Pons (tissue), 1 donor: ENCODE results near the gene CHKB.
"Not testable (repeated sequence)": the region's sequence is repeated elsewhere in the genome, so short reads cannot be mapped to it uniquely, and the experiment has no call there.

Experiments
- DNase-seq: peaks from one replicate; pipeline ENCODE4 v3.0.0-alpha.2; 2016; ENCODE audit warnings: low spot score

The CHKB gene

DNA sequence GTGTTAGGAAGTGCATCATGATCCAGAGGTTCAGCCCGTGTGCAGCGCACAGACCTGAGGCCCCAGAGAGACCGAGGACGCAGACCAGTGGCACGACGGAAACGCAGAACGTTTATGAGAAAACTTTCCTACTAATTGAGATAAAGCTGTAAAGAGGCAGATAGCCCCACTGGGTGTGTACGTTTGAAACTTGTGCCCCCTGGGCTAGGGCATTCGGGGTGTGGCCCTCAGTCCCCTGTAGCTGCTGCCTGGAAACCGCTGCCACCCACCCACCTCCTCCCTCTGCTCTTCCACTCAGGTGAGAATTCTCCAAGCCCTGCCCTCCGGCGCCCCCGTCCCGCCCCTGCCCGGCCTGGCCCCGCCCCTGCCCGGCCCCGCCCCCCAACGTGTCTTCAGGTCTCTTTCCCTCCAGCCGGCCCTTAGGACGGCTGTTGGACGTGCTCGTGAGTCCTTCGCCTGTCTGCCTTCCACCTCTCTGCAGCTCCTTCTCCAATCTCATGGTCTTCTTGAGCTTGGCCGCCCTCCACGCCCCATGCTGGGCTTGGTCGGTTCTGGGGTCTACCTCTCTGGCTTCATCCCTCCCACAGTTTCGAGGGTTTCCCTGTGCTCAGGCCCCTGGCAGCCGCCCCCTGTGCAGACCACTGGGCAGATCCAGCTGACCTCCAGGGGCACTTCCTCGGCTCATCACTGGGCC lies 30.0 kb upstream of the CHKB start:
- DNase-seq: no peak

GRCh38 chr22:50612168-50612527 lies 29.5 kb upstream of the CHKB start:
- DNase-seq: no peak

DNA sequence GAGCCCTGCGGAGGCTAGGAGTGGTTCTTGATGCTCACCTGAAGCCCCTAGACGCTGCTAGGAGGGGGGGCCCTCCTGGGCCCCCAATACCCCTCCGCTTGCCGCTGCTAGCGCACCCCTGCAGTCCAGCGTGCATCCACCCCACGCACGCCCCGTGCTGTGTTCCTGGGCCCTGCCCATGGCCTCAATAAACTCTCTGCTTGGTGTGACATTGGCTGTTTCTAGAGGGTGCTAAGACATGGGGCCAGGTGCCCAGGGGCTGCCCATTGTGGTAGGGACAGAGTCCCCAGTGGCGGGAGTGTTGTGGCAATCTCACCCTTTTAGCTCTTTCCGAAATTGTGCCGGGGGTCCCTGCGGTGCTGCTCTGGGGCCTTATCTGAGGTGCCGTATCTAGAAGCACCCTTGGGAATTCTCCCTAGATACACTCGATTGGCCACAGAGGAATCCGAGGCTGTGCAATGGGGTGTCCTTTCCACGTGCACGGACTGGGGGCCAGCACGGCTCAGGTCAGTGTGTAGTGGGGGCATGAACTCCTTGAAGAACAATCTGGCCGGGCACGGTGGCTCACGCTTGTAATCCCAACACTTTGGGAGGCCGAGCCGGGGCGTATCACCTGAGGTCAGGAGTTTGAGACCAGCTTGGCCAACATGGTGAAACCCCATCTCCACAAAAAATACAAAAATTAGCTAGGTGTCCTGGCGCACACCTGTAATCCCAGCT lies 28.9 kb upstream of the CHKB start:
- no peak for DNase-seq

DNA sequence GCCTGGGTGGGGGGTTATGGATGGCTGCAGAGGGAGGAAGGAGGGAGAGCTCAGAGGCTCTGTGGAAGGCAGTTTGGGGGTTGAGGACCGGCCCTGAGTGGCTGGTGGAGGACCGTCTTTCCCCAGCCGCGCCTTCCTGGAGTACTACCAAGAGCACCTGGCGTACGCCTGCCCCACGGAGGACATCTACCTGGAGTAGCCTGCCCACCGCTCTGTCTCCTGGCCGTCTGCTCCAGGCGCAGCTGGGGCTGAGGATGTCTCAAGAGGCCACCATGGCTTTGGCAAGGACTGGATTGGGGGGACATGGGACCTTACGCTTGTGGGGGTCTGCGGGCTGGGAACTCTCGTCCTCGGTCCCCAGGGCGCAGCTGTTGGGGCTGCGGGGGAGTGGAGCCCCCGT lies 27.9 kb upstream of the CHKB start:
- no peak for DNase-seq

- DNase-seq: no peak
These were observed 27.4 kb upstream of the CHKB start for GRCh38 chr22:50610041-50610451.

GRCh38 chr22:50609599-50609998 lies 26.9 kb upstream of the CHKB start:
- DNase-seq: no peak

GRCh38 chr22:50608996-50609395 lies 26.3 kb upstream of the CHKB start:
- no peak for DNase-seq

- not testable (repeated sequence) for DNase-seq
These were observed 25.6 kb upstream of the CHKB start for GRCh38 chr22:50608058-50608840.

DNA sequence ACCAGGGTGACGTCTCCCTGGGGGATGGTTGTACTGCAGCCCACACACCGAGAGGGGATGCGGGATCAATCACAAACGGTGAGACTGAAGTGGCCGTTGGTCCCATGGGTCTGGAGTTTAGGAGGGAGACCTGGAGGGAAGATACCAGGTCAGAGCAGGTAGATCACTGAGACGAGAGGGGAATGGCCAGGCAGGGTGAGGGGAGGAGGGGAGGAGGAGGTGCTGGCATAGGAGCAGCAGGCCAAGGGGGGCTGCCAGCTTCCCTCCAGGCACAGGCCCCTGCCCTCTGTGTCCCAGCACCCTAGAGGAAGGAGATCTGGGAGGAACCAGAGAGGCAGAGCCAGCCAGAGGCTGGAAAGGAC lies 25.0 kb upstream of the CHKB start:
- no peak for DNase-seq

DNA sequence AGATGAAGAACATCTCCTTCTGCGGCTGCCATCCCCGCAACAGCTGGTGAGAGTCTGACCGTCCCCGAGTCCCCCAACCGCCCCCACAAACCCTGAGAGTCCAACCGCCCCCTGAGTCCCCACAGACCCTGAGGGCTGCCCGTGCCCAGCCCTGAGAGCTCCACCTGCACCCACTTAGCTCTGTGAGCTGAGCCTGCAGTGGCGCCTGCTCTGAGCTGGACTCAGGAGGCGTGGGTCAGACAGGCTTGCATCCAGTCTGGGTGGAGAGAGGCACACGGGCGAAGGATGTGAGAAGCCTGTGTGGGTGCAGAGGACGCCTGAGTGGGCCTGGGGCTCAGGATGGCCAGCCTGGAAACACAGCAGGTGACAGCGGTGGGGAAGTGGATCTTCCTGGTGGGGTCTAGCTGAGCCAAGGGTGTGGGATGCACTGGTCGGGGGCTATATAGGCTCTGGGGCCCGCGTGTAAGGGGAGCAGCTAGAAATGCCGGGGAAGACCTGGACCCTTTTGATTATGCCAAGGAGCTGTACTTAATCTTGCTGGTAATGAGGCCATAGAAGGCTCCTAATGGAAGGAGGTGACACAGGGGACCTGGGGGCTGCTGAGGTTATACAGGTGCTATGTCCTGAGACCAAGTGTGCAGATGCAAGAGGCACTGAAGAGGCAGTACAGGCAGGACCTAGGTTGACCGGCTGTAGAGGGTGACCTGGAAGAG lies 24.5 kb upstream of the CHKB start:
- DNase-seq: no peak

- DNase-seq: no peak
These were observed 23.7 kb upstream of the CHKB start for GRCh38 chr22:50606165-50606945.

GRCh38 chr22:50605613-50606074 lies 23.0 kb upstream of the CHKB start:
- DNase-seq: no peak

DNA sequence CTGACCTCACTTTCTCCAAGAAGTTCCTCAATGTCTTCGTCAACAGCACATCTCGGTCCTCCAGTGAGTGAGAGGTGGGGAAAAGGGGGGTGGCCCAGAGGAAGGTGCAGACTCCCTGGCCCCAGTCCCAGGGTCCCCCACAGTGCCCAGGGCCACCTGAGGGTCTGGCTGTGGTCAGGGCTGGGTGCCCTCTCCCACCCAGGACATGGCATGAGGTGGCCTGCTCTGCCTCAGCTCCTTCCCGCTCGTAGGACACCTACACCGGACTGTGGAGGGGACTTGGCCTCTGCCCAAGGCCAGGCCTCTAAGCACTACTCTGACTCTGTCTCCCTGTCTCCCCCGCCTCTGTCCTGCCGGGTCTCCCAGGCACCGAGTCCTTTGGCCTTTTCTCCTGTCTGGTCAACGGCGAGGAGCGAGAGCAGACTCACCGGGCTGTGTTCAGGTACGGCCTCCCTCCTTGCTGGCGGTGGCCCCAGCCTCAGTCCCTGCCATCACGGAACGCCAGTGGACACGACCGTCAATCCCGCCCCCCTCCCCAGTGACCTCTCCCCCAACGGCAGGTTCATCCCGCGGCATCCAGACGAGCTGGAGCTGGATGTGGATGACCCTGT lies 22.5 kb upstream of the CHKB start:
- DNase-seq: no peak

DNA sequence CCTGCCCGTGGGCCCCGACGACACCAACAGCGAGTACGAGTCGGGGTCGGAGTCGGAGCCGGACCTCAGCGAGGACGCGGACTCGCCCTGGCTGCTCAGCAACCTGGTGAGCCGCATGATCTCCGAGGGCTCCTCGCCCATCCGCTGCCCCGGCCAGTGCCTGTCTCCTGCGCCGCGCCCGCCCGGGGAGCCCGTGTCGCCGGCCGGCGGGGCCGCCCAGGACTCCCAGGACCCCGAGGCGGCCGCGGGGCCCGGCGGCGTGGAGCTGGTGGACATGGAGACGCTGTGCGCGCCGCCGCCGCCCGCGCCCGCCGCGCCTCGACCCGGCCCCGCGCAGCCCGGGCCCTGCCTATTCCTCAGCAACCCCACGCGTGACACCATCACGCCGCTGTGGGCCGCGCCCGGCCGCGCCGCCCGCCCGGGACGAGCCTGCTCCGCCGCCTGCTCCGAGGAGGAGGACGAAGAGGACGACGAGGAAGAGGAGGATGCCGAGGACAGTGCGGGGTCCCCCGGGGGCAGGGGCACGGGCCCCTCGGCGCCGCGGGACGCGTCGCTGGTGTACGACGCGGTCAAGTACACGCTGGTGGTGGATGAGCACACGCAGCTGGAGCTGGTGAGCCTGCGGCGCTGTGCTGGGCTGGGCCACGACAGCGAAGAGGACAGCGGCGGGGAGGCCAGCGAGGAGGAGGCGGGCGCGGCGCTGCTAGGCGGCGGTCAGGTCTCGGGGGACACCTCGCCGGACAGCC lies 21.8 kb upstream of the CHKB start:
- DNase-seq: no peak

GRCh38 chr22:50603511-50604255 lies 21.0 kb upstream of the CHKB start:
- no peak for DNase-seq

GRCh38 chr22:50602338-50602700 lies 19.7 kb upstream of the CHKB start:
- no peak for DNase-seq

DNA sequence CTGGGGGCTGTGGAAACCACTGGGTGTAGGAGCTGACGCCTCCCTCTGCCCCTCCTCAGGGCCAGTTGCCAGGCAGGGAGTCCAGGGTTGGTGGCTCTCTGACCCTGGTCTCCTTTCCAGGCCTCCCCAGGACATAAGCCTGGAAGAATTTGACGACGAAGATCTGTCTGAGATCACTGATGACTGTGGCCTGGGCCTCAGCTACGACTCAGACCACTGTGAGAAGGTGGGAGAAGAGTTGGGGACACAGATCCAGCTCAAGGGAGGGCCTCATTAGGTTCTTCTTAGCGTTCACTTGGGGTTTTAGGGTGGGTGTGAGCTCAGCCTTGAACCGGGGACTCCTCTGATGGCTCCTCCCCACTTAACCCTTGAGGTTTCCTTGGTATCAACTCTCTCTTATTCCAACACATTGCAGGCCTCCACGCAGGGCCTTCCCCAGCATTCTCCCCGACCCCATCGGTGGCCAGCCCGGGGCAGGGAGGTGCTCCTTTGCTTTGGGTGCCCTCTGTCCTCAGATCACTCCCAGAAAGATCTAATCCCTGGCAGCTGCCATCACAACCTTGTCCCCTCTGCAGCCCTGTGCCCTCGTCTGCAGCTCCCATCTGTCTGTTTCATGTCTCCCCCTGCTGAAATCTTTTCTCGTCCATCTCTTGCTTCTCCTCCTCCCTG lies 19.2 kb upstream of the CHKB start:
- DNase-seq: no peak

- DNase-seq: no peak
These were observed 18.5 kb upstream of the CHKB start for GRCh38 chr22:50600967-50601668.

GRCh38 chr22:50600538-50600937 lies 17.9 kb upstream of the CHKB start, which contains the start of gene MAPK8IP2:
Gene MAPK8IP2 (plus strand): TSS chr22:50600793. CDS start chr22:50600819, 26 bp downstream.
- DNase-seq: no peak
